DMS53 treated with DMSO at 0.1 percent for 48 hours (cell line): ENCODE data around the gene CDSN.
"Not testable (repeated sequence)": the region's sequence is repeated elsewhere in the genome, so short reads cannot be mapped to it uniquely, and the experiment has no call there.

Experiments
- DNase-seq: peaks from one replicate; lab custom pipeline; 2025; ENCODE audit not compliant: unreplicated experiment; lab: John Stamatoyannopoulos, UW

CDSN gene

GRCh38 chr6:31087494-31088089, 32.7 kb downstream of the CDSN start:
- DNase-seq, result peak; percentile 54

GRCh38 chr6:31086788-31087440, 33.3 kb downstream of the CDSN start:
- no peak for DNase-seq

- DNase-seq, result no peak
Observed at GRCh38 chr6:31083742-31084354, 36.4 kb downstream of the CDSN start.

- no peak for DNase-seq
Observed at GRCh38 chr6:31081872-31082271, 38.4 kb downstream of the CDSN start.

- peak; percentile 72 for DNase-seq
Observed at GRCh38 chr6:31079656-31080261, 40.5 kb downstream of the CDSN start.

GRCh38 chr6:31076611-31077010, 43.6 kb downstream of the CDSN start:
- no peak for DNase-seq

GRCh38 chr6:31075528-31075927, 44.7 kb downstream of the CDSN start:
- no peak for DNase-seq

- DNase-seq, result no peak
Observed at GRCh38 chr6:31074401-31074800, 45.8 kb downstream of the CDSN start.

GRCh38 chr6:31070711-31071197, 49.5 kb downstream of the CDSN start:
- peak; percentile 13 for DNase-seq

GRCh38 chr6:31068669-31069340, 51.4 kb downstream of the CDSN start:
- DNase-seq, result peak; percentile 74

- DNase-seq, result not testable (repeated sequence)
Observed at GRCh38 chr6:31067891-31068668, 52.2 kb downstream of the CDSN start.

- not testable (repeated sequence) for DNase-seq
Observed at GRCh38 chr6:31067028-31067427, 53.2 kb downstream of the CDSN start.

GRCh38 chr6:31065556-31065955, 54.7 kb downstream of the CDSN start:
- no peak for DNase-seq
